ENCODE results near the gene SEMA3F. TPM values are rescaled to one million over a fixed set of nuclear protein-coding genes. Genes with fewer than 3 reads are reported as not detected.

SEMA3F gene
- total RNA-seq, 1 donor from 2014 or later: 0.22 TPM

GRCh38 chr3:50169232-50169832 lies 14.2 kb downstream of the SEMA3F start:
- intact Hi-C loops (cut with micrococcal nuclease): no loop called here

DNA sequence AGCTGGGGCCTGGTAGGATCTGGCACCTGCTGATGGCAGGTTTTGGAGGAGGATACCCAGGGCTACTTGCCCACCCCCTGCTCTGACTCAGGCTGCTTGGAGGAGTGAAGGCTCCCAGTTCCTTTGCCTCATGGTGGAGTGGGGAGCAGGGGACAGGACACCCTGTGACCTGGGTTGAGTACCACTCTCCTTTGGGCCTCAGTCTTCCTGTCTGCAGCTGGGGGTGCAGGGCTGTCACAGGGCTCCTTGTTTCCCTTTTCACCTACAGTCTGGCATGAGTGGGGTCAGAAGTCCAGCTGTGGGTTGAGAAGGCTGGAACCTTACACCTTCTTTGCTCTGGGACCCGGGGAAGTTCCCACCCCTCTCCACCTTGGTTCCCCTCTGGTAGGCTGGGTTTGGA lies 14.7 kb downstream of the SEMA3F start:
- intact Hi-C loops (cut with micrococcal nuclease): no loop called here

DNA sequence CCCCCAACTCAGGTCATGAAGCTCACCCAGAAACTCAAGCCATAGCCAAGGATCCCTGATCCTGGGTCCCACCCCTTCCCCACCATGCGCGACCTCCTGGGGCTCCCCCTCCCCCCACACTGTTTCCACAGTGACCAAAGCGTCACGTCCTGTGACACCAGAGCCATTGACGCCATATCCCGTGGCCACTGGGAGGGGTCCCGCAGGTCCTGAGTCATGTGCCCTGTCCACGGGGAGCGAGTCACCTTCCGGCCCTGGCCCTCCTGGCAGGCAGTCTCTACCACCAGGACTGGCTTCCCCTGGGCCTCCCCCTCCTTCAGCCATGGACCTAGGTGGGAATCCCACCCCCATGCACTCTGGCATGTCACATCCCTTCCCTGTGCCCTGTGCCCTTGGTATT lies 15.6 kb downstream of the SEMA3F start:
- intact Hi-C loops (cut with micrococcal nuclease): no loop called here

DNA sequence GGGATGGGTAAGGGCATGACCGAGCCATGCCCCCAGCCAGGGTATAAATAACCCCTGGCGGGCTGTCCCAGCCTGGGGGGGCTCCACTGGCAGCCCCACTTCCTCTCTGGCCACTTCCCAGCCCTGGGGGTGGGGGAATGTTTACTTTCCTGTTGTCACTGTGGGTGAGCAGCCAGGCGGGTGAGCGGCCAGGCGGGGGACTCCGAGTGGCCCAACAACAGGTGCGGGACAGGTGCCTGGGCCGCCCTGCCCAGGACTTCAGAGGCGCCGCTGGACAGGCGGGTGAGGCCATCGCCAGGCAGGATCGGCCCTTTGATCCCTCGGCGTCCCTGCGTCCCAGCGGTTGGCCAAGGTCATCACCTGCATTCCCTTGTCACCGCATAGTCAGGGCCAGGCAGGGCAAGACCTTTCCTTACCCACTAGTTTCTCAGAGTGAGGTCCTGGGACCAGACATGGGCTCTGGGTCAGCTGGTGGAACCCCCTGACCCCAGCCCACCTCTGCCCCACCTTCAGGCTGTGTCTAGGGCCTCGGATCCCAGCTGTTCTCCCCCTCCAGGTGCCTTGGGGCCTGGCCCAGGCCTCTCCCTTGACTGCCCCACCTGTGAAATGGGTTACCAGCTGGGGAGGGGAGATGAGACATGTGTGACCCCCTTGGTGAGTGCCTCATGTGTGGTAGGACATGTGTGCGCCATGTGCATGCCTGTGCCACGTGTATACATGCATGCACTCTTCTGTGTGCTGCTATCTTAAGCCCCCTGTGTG lies 16.6 kb downstream of the SEMA3F start:
- intact Hi-C loops (cut with micrococcal nuclease): no loop called here

GRCh38 chr3:50172626-50173220 lies 17.6 kb downstream of the SEMA3F start:
- intact Hi-C loops (cut with micrococcal nuclease): no loop called here

GRCh38 chr3:50173685-50174516 lies 18.8 kb downstream of the SEMA3F start:
- intact Hi-C loops (cut with micrococcal nuclease): no loop called here

- intact Hi-C loops (cut with micrococcal nuclease): no loop called here
Measured at GRCh38 chr3:50174517-50174895, 19.4 kb downstream of the SEMA3F start.

GRCh38 chr3:50174947-50175524 lies 19.9 kb downstream of the SEMA3F start:
- intact Hi-C loops (cut with micrococcal nuclease): no loop called here

GRCh38 chr3:50177346-50177745 lies 22.2 kb downstream of the SEMA3F start:
- intact Hi-C loops (cut with micrococcal nuclease): no loop called here

- intact Hi-C loops (cut with micrococcal nuclease): no loop called here
Measured at GRCh38 chr3:50179710-50180109, 24.6 kb downstream of the SEMA3F start.

GRCh38 chr3:50181985-50182384 lies 26.9 kb downstream of the SEMA3F start:
- intact Hi-C loops (cut with micrococcal nuclease): no loop called here

- intact Hi-C loops (cut with micrococcal nuclease): no loop called here
Measured at GRCh38 chr3:50182533-50183099, 27.5 kb downstream of the SEMA3F start.

DNA sequence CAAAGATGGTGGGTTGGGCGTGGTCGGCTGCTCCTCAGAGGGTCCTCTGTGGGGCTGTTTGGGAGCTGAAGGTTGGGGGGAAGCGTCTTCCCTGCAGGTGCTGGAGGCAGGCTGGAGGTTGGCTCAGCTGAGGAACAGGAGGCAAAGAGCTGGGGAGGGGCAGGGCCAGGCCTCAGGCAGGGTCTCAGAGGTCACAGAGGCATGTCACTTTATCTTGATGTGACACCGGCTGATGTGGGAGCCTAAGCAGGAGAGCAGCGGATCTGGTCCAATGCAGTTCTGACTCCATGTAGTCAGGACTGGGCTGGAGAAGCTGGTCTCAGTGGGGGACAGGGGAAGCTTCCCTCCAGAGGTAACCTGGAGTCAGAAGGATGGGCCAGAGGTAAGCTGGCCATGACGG lies 28.6 kb downstream of the SEMA3F start:
- intact Hi-C loops (cut with micrococcal nuclease): no loop called here

DNA sequence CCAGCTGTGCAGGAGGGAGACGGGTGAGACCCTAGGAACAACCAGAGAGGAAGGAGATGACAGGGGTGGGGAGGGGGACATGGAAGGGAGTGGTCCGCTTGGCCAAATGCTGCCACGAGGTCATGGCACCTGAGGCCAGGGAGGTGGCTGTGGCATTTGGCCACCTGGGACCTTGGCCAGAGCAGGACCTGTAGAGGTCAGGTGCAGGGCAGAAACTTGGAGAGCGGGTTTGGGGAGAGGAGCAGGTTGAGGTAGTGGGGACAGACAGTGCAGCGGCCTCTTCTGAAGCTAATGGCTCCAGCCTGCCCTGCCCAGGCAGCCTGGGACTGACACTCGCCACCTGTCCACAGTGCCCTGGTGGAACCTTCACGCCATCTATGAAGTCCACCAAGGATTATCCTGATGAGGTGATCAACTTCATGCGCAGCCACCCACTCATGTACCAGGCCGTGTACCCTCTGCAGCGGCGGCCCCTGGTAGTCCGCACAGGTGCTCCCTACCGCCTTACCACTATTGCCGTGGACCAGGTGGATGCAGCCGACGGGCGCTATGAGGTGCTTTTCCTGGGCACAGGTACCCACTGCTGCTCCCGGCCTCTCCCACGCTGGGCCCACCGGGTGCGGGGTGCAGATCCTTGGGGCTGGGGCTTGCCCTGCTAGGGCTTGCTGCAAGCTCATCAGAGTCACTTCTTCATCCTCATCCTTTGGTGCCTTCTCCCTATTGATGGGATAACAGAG lies 29.3 kb downstream of the SEMA3F start:
- intact Hi-C loops (cut with micrococcal nuclease): no loop called here

- intact Hi-C loops (cut with micrococcal nuclease): no loop called here
Measured at GRCh38 chr3:50185230-50185629, 30.1 kb downstream of the SEMA3F start.

DNA sequence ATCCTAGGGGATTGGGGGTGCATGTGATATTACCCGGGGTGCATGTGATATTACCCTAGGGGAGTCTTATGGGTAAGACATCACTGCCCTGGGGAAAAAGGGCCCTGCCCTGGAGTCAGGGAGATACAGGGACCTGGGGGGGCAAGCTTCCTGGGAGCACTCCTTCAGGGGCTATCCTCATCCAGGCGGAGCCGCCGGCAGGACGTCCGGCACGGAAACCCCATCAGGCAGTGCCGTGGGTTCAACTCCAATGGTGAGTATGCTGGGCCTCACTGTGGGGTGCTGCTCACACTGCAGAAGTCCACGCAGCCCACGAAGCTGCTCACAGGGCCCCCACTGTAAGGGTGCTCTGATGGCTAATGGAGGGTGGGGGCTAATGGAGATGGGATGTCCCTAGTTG lies 31.0 kb downstream of the SEMA3F start:
- intact Hi-C loops (cut with micrococcal nuclease): no loop called here

DNA sequence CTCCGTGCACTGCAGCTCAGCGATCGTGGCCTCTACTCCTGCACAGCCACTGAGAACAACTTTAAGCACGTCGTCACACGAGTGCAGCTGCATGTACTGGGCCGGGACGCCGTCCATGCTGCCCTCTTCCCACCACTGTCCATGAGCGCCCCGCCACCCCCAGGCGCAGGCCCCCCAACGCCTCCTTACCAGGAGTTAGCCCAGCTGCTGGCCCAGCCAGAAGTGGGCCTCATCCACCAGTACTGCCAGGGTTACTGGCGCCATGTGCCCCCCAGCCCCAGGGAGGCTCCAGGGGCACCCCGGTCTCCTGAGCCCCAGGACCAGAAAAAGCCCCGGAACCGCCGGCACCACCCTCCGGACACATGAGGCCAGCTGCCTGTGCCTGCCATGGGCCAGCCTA lies 32.6 kb downstream of the SEMA3F start:
- intact Hi-C loops (cut with micrococcal nuclease): no loop called here

DNA sequence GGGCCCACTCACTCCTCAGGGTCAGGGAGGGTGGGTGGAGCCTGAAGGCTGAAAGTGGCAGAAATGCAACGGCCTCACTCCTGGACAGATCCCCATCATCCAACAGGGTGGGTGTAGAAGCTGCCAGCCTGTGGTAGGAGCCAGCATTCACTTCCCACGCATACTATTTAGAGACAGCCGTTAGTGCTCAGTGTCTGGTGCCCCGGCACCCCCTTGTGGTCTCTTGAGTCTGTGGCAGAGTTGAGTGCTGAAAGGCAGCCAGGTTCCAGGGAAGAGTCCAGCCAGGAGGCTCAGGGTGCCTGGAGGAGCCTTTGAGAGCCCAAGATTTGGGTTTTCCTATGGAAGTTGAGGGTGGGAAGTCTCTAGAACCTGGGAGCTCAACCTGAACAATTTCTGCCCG lies 34.1 kb downstream of the SEMA3F start:
- intact Hi-C loops (cut with micrococcal nuclease): loop anchor here (1.0 kb wide), 1 partner anchor 68 kb away; no protein-coding TSS in a partner anchor

DNA sequence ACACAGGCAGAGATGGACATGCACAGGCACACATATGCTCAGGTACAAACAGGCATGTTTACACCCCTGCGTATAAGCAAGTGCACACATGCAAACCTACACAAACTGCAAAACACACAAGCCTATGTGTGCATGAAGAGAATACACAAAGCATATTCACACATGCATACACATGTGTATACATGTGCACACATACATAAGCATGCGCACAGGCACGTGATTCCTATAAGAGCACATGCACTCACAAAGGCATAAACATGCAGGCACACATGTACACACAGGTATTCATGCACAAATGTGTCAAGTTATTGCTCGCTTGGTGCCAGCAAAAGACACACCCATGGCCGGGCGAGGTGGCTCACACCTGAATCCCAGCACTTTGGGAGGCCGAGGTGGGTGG lies 34.9 kb downstream of the SEMA3F start:
- intact Hi-C loops (cut with micrococcal nuclease): loop anchor here (1.0 to 5.0 kb wide), 2 partner anchors 69 to 132 kb away; partner anchors contain the start of gene HYAL2

DNA sequence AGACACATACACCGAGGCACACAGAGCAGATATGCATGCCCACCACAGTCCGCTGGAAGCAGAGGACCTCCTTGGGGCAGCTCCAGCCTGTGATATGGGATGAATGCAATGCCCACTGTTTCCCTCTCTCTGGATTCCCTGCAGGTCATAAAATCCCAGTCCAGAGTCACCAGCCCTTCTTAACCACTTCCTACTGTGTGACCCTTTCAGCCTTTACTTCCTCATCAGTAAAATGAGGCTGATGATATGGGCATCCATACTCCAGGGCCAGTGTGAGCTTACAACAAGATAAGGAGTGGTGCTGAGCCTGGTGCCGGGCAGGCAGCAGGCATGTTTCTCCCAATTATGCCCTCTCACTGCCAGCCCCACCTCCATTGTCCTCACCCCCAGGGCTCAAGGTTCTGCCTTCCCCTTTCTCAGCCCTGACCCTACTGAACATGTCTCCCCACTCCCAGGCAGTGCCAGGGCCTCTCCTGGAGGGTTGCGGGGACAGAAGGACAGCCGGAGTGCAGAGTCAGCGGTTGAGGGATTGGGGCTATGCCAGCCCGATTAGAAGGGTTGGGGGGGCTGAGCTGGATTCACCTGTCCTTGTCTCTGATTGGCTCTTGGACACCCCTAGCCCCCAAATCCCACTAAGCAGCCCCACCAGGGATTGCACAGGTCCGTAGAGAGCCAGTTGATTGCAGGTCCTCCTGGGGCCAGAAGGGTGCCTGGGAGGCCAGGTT lies 36.0 kb downstream of the SEMA3F start, which contains the start of gene GNAT1:
Gene GNAT1, plus strand, starts transcription at position 675 of the 725 bp plus-strand sequence. CDS start 116 bp downstream, outside the sequence.
- intact Hi-C loops (cut with micrococcal nuclease): loop anchor here (5.0 kb wide), 1 partner anchor 131 kb away; the partner anchor contains the start of gene HYAL2
